Kidney capillary endothelial cell (primary cell): Measurements from ENCODE around the gene TSGA10.
"Not testable (repeated sequence)": the region's sequence is repeated elsewhere in the genome, so short reads cannot be mapped to it uniquely, and the experiment has no call there.

ENCODE experiments used
- DNase-seq: peaks from one replicate; pipeline ENCODE4 v3.0.0-alpha.2; 2018; ENCODE audit warnings: low spot score

Gene TSGA10

GRCh38 chr2:99152199-99152895 is 2.4 kb downstream of the TSGA10 start:
- DNase-seq = no peak

- no peak for DNase-seq
These were observed 4.0 kb downstream of the TSGA10 start for GRCh38 chr2:99150706-99151105.

- DNase-seq = peak; percentile 47
These were observed 13.3 kb downstream of the TSGA10 start, which contains the start of gene C2orf15 for GRCh38 chr2:99141110-99142108. Gene C2orf15 (plus strand): TSS chr2:99141707. CDS start chr2:99150559, 8,852 bp downstream.

GRCh38 chr2:99140860-99141109 is 14.0 kb downstream of the TSGA10 start:
- peak; percentile 16 for DNase-seq

- DNase-seq = no peak
These were observed 14.5 kb downstream of the TSGA10 start for GRCh38 chr2:99140056-99140859.

- DNase-seq = no peak
These were observed 15.7 kb downstream of the TSGA10 start for GRCh38 chr2:99139003-99139402.

- DNase-seq = not testable (repeated sequence)
These were observed 19.6 kb downstream of the TSGA10 start for GRCh38 chr2:99135044-99135556.

GRCh38 chr2:99127981-99128380 is 26.8 kb downstream of the TSGA10 start:
- no peak for DNase-seq

- DNase-seq = no peak
These were observed 42.1 kb downstream of the TSGA10 start for GRCh38 chr2:99112617-99113016.

GRCh38 chr2:99111945-99112344 is 42.8 kb downstream of the TSGA10 start:
- DNase-seq = no peak

- DNase-seq = no peak
These were observed 43.5 kb downstream of the TSGA10 start for GRCh38 chr2:99111236-99111635.

GRCh38 chr2:99106913-99107312 is 47.8 kb downstream of the TSGA10 start:
- no peak for DNase-seq

- no peak for DNase-seq
These were observed 50.7 kb downstream of the TSGA10 start for GRCh38 chr2:99104006-99104405.

GRCh38 chr2:99101697-99102096 is 53.0 kb downstream of the TSGA10 start:
- no peak for DNase-seq

- DNase-seq = no peak
These were observed 58.0 kb downstream of the TSGA10 start for GRCh38 chr2:99096728-99097127.

- DNase-seq = no peak
These were observed 66.7 kb downstream of the TSGA10 start for GRCh38 chr2:99088017-99088416.

GRCh38 chr2:99086385-99086784 is 68.4 kb downstream of the TSGA10 start:
- no peak for DNase-seq

GRCh38 chr2:99085421-99085820 is 69.3 kb downstream of the TSGA10 start:
- DNase-seq = no peak

- no peak for DNase-seq
These were observed 70.5 kb downstream of the TSGA10 start for GRCh38 chr2:99084256-99084655.

- DNase-seq = no peak
These were observed 72.9 kb downstream of the TSGA10 start for GRCh38 chr2:99081891-99082290.

- DNase-seq = no peak
These were observed 75.5 kb downstream of the TSGA10 start for GRCh38 chr2:99079226-99079625.

GRCh38 chr2:99072551-99072950 is 82.2 kb downstream of the TSGA10 start:
- DNase-seq = no peak
